Esophagus squamous epithelium (tissue), 5 donors: Measurements from ENCODE around the gene UBL4A. TPM values are rescaled to one million over a fixed set of nuclear protein-coding genes. Genes with fewer than 3 reads are reported as not detected.

ENCODE experiments used
- DNase-seq: peaks from one replicate; lab custom pipeline; 2025; lab: John Stamatoyannopoulos, UW
- H3K27ac ChIP-seq, 4 donors: fragments of 200-600 bp; sonication (generic); one replicate each; pipeline ENCODE4 v1.5.1; 2016 to 2019; ENCODE audit warnings: mild to moderate bottlenecking in 1 of 4
- H3K27me3 ChIP-seq, 4 donors: fragments of 200-600 bp; sonication (generic); 1 replicate in 3 of 4; 2 replicates in 1 of 4; pipeline versions ENCODE4 v1.5.1 to v1.6.0; 2017 to 2021; ENCODE audit warnings: antibody characterized with exemption in 1 of 4
- H3K36me3 ChIP-seq, 3 donors: fragments of 200-600 bp; sonication (generic); one replicate each; pipeline ENCODE4 v1.5.1; 2016 to 2019
- H3K4me1 ChIP-seq, 3 donors: fragments of 200-600 bp; sonication (generic); one replicate each; pipeline ENCODE4 v1.5.1; 2017 to 2019
- H3K4me3 ChIP-seq, 4 donors: fragments of 200-600 bp; sonication (generic); 1 replicate in 3 of 4; 2 replicates in 1 of 4; pipeline ENCODE4 v1.5.1; 2016 to 2019; ENCODE audit warnings: mild to moderate bottlenecking in 2 of 4, moderate library complexity in 1 of 4
- H3K9me3 ChIP-seq, 3 donors: fragments of 200-600 bp; sonication (generic); one replicate each; pipeline ENCODE4 v1.5.1; 2016 to 2019
- CTCF ChIP-seq, 6 experiments: fragments of 450-650 bp in 4 of 6; fragments of 200-600 bp in 2 of 6; sonication (generic) in 2 of 6; IDR thresholded peaks; one replicate each; pipeline ENCODE4 v1.5.1; 2016 to 2019; ENCODE audit warnings: antibody characterized with exemption in 6 of 6, mild to moderate bottlenecking in 4 of 6, moderate library complexity in 4 of 6
- POLR2A ChIP-seq, 4 donors: fragments of 450-650 bp; IDR thresholded peaks; one replicate each; pipeline ENCODE4 v1.6.1; 2017; ENCODE audit warnings: antibody characterized with exemption in 4 of 4, mild to moderate bottlenecking in 4 of 4, moderate library complexity in 3 of 4
- WGBS, 2 donors: methylation state at CpG; one replicate each; pipeline ENCODE4 v1.1.5; 2018; 5-methylcytosine and 5-hydroxymethylcytosine counted together
- intact Hi-C: fragments of 100-400 bp; cut with DNase I; formaldehyde crosslinking; loops from one replicate; pipeline ENCODE4 v1.15.0; 2022
- total RNA-seq, 4 donors: library from RNA; depleted of rRNA; stranded (reverse); fragments of >200 nt; gene quantifications; one replicate each; pipeline ENCODE4 v1.1.0, GENCODE V29; 2016
- donor health status: DM: yes; HTN: yes; CAD: no.

The UBL4A gene
- total RNA-seq, 4 donors from 2014 or later = 32.9 to 41.1 (median 38.2) TPM

- peak; percentile 56 for DNase-seq
- Histone ChIP-seq H3K9me3 (no peaks in the 10 kb centered on the region), H3K4me1 (peaks cover 4 to 28% (median 5%) of the 10 kb centered on the region in 3 donors), H3K36me3 (peaks cover 0 to 16% (median 0%) of the 10 kb centered on the region in 3 donors), H3K4me3 (peak within 1 kb of the TSS; percentile 62 to 82 (median 68)), H3K27ac (peak within 1 kb of the TSS; percentile 90 to 95 (median 93)), H3K27me3 (no peaks in the 10 kb centered on the region)
- TF ChIP-seq CTCF (IDR thresholded peaks at IDR 0.05) (no peak), POLR2A (IDR thresholded peaks at IDR 0.05) (peak in 3 of 4 donors; percentile 61 to 92 (median 65))
- 53% methylated on average over 2 of the region's 59 CpGs; no CpG with 5 or more reads in 1 of the 2 donors for WGBS, 2 donors
- intact Hi-C loops = no loop called here
These were observed 29.7 kb upstream of the UBL4A start, which contains the start of gene FAM3A for GRCh38 chrX:154515966-154516655. FAM3A (minus strand) TSS chrX:154516232; CDS start chrX:154515772, 460 bp downstream.

- Histone ChIP-seq H3K36me3 (peaks cover 0 to 24% (median 0%) of the 10 kb centered on the region in 3 donors), H3K9me3 (no peaks in the 10 kb centered on the region), H3K27me3 (no peaks in the 10 kb centered on the region), H3K27ac (peak overlapping the region; percentile 90 to 95 (median 93)), H3K4me3 (peak overlapping the region; percentile 62 to 82 (median 68)), H3K4me1 (peaks cover 4 to 28% (median 5%) of the 10 kb centered on the region in 3 donors)
- WGBS, 2 donors = 48 to 56% methylated on average over 10 to 15 of the region's 34 CpGs
- intact Hi-C loops = no loop called here
- TF ChIP-seq CTCF (IDR thresholded peaks at IDR 0.05) = no peak
- no peak for TF ChIP-seq POLR2A (IDR thresholded peaks at IDR 0.05)
- no peak for DNase-seq
These were observed 28.9 kb upstream of the UBL4A start for GRCh38 chrX:154515090-154515965.

DNA sequence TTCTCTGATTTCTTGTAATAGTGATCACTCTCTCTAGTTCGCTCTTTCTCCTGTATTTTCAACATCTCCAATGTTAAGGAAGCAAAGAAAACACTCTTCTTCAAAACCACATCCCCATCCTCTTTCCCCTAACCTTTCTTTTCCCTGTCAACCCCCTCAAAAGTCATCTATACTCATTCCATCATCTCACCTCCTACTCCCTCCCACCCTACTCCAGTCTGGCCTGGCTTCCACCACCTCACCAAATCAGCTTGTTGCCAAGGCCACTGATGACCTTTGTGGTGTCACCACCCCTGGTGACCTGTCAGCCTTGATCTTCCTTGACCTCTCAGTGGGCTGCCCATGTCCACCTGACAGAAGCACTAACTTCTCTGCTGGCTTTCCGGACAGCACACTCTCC lies 27.3 kb upstream of the UBL4A start:
- Histone ChIP-seq H3K36me3 (peaks cover 0 to 38% (median 0%) of the 10 kb centered on the region in 3 donors), H3K4me3 (no peak overlapping the region), H3K4me1 (peaks cover 4 to 28% (median 5%) of the 10 kb centered on the region in 3 donors), H3K27me3 (no peaks in the 10 kb centered on the region), H3K27ac (no peak overlapping the region), H3K9me3 (no peaks in the 10 kb centered on the region)
- DNase-seq = no peak
- TF ChIP-seq POLR2A (IDR thresholded peaks at IDR 0.05) = no peak
- no peak for TF ChIP-seq CTCF (IDR thresholded peaks at IDR 0.05)
- intact Hi-C loops = no loop called here
- WGBS, 2 donors = 68 to 92% methylated on average over 2 of the region's 2 CpGs

DNA sequence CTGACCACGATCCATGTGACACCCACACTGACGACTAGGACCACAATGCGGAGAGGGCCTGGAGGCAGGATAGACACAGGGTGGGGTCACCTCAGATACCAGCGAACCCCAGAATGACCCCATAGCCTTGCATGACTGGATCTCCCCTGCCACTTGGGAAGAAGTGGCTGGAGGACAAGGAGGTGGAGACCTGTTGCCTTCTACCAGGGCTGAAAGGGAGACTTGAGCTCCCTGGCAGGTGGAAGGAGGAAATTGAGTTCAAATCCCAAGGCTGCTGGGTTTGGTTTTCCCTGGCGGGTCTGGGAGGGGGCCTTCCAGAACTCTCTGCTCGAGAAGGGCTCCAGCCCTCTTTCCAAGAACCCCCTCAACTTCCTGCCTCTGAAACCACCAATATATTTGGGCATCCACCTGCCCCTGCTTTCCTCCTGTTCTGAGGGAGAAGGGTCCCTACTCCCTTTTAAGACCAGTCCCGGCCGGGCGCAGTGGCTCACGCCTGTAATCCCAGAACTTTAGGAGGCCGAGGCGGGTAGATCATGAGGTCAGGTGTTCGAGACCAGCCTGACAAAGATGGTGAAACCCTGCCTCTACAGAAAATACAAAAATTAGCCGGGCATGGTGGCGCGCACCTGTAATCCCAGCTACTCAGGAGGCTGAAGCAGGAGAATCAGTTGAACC lies 26.6 kb upstream of the UBL4A start:
- Histone ChIP-seq H3K27ac (no peak overlapping the region), H3K36me3 (peaks cover 0 to 45% (median 0%) of the 10 kb centered on the region in 3 donors), H3K27me3 (no peaks in the 10 kb centered on the region), H3K9me3 (no peaks in the 10 kb centered on the region), H3K4me1 (peaks cover 4 to 28% (median 5%) of the 10 kb centered on the region in 3 donors), H3K4me3 (no peak overlapping the region)
- intact Hi-C loops = no loop called here
- TF ChIP-seq POLR2A (IDR thresholded peaks at IDR 0.05) (no peak), CTCF (IDR thresholded peaks at IDR 0.05) (no peak)
- WGBS, 2 donors = 80 to 92% methylated on average over 1 to 9 of the region's 16 CpGs
- DNase-seq = no peak
